Activated gamma-delta T cell (primary cell): ENCODE results near the gene FAM78B.

Experiments used
- DNase-seq: peaks from one replicate; lab custom pipeline; 2025; lab: John Stamatoyannopoulos, UW

The FAM78B gene

GRCh38 chr1:166164995-166165660 lies 1.7 kb downstream of the FAM78B start:
- DNase-seq, result no peak

- no peak for DNase-seq
These were observed 2.2 kb downstream of the FAM78B start for GRCh38 chr1:166164646-166164994.

- DNase-seq, result no peak
These were observed 7.1 kb downstream of the FAM78B start for GRCh38 chr1:166159656-166160055.

- no peak for DNase-seq
These were observed 10.1 kb downstream of the FAM78B start for GRCh38 chr1:166156674-166157073.

GRCh38 chr1:166155108-166155507 lies 11.7 kb downstream of the FAM78B start:
- no peak for DNase-seq

- no peak for DNase-seq
These were observed 13.1 kb downstream of the FAM78B start for GRCh38 chr1:166153525-166154314.

- DNase-seq, result no peak
These were observed 13.8 kb downstream of the FAM78B start for GRCh38 chr1:166152978-166153377.

- DNase-seq, result no peak
These were observed 15.0 kb downstream of the FAM78B start for GRCh38 chr1:166151804-166152203.

GRCh38 chr1:166145499-166145898 lies 21.3 kb downstream of the FAM78B start:
- DNase-seq, result no peak

GRCh38 chr1:166141969-166142368 lies 24.8 kb downstream of the FAM78B start:
- DNase-seq, result no peak

GRCh38 chr1:166140251-166140650 lies 26.6 kb downstream of the FAM78B start:
- no peak for DNase-seq

GRCh38 chr1:166139735-166140134 lies 27.1 kb downstream of the FAM78B start:
- no peak for DNase-seq

- DNase-seq, result no peak
These were observed 30.0 kb downstream of the FAM78B start for GRCh38 chr1:166136699-166137401.

GRCh38 chr1:166136222-166136621 lies 30.6 kb downstream of the FAM78B start:
- no peak for DNase-seq

GRCh38 chr1:166133857-166134256 lies 32.9 kb downstream of the FAM78B start:
- no peak for DNase-seq

GRCh38 chr1:166133276-166133841 lies 33.4 kb downstream of the FAM78B start:
- DNase-seq, result no peak

- no peak for DNase-seq
These were observed 34.3 kb downstream of the FAM78B start for GRCh38 chr1:166132496-166132895.

- DNase-seq, result no peak
These were observed 37.8 kb downstream of the FAM78B start for GRCh38 chr1:166129006-166129405.

- no peak for DNase-seq
These were observed 38.6 kb downstream of the FAM78B start for GRCh38 chr1:166128195-166128594.

- DNase-seq, result no peak
These were observed 39.8 kb downstream of the FAM78B start for GRCh38 chr1:166127003-166127402.

GRCh38 chr1:166122873-166123466 lies 43.8 kb downstream of the FAM78B start:
- no peak for DNase-seq

GRCh38 chr1:166121010-166121409 lies 45.8 kb downstream of the FAM78B start:
- DNase-seq, result no peak
